Measurements from ENCODE around the gene EDEM3. TPM values are rescaled to one million over a fixed set of nuclear protein-coding genes. Genes with fewer than 3 reads are reported as not detected.
"Not testable (repeated sequence)": the region's sequence is repeated elsewhere in the genome, so short reads cannot be mapped to it uniquely, and the experiment has no call there.

Gene EDEM3
- polyA plus RNA-seq, 1 donor: 38.3 TPM

GRCh38 chr1:184740344-184740743 lies 14.3 kb downstream of the EDEM3 start:
- DNase-seq: no peak

GRCh38 chr1:184739796-184740195 lies 14.9 kb downstream of the EDEM3 start:
- DNase-seq: no peak

DNA sequence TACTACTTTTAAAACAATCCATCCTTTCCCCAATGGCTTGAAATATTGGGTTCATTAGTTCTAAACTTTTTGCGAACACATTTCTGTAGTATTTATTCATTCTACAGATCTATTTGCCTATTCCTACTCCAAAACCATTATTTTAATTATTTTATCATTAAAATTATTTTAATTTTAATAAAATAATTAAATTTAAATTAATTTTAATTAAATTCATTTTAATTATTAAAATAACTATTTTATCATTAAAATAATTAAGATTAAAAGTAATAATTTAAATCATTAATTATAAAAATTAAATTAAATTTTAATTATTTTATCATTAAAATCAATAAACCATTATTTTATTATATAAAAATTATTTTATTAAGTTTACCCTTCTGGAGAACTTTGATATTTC lies 15.6 kb downstream of the EDEM3 start:
- no peak for DNase-seq

DNA sequence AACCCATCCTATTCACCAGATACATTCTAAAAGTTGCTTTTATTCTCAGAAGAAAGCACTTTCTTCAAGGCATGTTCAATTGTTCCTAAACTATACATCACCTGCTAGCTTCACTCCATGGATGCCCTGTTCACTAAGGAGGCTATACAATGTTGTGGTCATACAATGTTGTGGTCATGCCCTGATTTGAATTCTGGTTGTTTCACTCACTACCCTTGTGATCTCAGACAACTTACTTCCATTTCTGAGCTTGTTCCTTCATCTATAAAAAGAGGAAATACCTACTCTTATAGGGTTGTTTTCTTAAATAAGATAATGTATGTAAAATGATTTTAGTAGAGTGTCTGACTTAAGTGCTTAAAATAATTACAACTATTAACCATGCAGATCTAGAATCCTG lies 19.7 kb downstream of the EDEM3 start:
- DNase-seq: no peak

DNA sequence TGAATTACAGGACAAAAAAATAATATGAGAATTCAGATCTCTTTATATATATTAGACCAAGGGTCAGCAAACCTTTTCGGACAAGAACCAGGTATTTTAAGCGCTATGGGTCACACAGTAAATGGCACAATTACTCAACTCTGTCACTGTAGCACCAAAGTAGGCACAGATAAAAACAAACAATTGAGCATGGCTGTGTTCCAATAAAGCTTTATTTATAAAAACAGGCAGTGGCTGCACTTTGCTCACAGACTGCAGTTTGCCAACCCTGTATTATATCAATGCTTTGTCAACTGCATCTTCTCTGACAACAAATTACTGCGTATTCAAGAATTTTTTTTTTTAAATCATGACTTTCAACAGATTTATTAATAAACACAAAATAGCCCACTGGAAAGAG lies 29.8 kb downstream of the EDEM3 start:
- no peak for DNase-seq

DNA sequence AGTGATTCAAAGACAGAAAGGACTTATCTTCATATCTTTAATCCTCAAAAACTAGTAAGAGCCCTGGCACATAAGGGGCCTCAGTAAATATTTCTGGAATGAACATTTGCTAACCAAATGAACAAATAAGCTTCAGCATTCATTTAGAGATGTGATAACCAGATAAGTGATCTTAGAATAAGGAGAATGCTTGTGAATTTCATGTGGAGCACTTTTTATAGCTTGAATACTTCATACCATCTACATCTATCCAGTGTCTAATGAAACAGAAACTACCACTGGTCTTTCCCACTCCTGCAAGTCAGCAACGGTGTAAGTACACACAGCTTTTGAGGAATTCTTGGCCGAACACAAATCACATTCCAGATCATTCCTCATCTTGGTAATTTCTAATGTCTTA lies 38.5 kb downstream of the EDEM3 start:
- DNase-seq: no peak

DNA sequence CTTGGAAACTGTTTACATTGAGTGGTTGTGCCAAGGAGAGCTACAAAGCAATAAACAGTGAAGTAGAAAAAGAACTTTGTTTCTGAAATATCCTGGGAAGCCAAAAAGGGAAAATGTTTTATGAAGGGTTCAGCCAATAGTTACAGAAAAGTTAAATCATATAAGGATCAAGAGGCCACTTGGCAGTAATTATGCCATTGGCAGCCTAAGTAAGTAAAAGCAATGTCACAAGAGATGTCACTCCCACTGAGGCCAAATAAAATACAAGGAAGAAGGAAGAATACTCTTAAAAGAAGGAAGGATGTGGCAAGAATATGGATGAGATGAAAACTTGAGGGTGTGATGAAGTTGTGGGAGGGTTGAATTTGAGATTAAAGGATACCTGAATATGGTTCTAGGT lies 45.2 kb downstream of the EDEM3 start:
- no peak for DNase-seq

DNA sequence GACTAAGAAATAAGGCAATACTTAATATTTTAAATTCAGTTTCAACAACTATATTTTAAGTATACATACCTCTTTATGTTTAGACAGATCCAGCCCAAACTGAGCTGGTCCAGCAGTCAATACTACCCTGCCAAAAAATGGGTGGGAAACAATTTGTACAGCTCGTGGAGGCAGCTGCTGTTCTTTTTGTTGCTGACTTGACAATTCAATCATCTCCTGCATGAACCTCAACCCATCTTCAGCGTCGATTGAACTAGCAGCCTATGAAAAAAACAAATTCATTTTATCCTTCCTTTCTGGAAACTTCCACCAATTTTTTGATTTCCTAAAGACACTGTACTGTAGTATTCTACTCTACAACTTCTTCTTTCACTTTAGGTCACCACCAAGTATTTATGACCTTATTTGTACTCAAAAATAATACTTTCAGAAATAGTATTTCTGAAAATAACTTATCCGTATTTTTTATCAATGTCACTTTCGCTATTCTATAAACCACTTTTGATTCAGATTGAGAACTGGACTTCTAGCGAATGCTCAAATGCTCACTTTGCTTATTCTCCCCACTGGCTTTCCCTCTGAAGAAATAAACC lies 46.5 kb downstream of the EDEM3 start:
- DNase-seq: no peak

DNA sequence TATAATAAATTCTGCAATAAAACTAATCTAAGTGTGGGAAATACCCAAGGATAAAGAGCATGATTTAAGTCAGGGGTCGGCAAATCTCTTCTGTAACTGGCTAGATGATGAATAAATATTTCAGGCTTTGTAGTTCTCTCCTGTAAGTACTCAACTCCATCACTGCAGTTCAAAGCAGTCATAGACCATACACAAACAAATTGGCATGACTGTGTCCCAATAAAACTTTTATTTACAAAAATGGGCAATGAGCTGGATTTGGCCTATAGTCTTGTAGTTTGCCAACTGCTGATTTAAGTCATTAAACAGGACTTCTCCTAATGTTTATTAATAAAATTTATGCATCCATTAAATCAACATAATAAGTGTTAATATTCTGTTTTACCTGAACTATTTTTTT lies 49.4 kb downstream of the EDEM3 start:
- DNase-seq: no peak

GRCh38 chr1:184701816-184702215 lies 52.8 kb downstream of the EDEM3 start:
- no peak for DNase-seq

DNA sequence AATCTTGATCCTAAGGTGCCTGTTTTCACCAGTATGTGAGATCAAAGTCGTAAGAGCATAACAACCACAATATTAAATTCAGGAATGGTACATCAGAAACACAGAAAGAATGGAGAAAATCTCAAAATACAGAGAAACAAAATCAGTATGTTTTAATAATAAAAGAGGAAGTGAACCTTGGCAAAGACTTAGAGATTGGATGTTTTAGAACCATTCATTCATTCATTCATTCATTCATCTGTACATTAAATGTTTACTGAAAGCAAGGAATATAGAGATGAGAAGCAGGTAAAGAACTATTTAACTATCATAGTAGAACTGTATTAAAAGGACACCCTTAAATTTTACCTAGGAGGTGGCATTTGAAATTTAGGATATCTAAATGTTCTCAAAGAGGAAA lies 55.7 kb downstream of the EDEM3 start:
- no peak for DNase-seq

DNA sequence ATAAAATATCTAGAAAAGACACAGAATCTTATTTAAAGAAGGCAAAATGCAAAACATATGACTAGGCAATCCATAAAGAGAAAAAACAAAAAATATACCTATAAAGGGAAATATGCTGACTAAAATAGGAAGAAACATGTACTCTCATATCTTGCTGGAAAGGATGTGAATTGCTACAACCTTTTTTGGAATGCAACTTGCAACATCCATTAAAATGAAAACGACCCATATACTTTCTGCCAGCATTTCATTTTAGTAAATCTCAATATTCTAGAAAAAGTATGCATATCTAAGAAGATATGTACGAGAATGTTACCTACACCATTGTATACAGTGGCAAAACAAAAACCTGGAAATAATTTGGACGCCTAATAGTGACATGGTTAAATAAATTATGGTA lies 56.6 kb downstream of the EDEM3 start:
- DNase-seq: no peak

DNA sequence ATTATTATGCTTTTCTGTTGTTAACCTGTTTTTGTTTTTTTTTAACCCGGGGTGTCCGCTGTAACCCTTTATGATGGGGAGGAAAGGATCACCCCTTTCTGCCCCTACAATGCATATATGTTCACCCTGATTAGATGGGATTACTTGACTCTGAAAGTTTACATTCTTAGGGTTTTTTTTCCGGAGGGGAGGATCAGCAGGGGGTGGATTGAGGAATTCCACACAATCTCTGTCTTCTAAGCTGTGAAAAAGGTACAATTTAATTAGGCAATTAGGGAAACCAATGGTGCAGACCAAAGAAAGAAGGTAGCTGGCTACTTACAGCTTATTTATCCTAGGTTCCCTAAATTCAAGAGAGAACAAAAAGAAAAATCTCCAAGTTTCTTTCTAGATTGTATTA lies 58.3 kb downstream of the EDEM3 start:
- DNase-seq: no peak

- no peak for DNase-seq
Observed at GRCh38 chr1:184695023-184695422, 59.6 kb downstream of the EDEM3 start.

GRCh38 chr1:184693011-184693410 lies 61.6 kb downstream of the EDEM3 start:
- DNase-seq: no peak

DNA sequence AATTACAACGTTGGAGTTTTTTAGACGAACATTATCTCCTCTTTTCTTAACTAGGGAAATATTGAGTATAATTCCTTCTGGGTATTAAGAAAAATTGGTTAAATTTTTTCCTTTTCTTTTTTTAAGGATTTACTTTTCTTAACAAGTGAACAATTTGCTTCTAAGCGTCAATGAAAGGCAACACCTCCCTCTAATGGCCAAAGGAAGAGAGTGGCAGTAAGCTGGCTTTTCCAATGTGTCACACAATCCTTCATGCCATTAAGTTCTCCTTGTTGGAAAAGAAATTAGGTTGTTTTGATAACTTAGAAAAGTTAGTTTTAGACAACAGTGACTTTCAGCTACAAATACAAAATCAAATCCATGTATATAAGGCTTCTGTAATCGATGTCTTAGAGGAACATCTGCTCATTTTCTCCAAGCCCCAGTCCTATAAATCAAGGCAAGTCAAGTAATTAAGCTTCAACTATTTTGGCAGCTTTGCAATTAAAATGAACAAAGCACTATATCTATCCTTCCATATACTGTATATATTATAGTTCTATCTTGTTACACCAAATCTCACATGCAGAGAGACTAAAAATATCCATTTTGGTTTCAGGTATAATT lies 62.8 kb downstream of the EDEM3 start:
- DNase-seq: peak; percentile 62

DNA sequence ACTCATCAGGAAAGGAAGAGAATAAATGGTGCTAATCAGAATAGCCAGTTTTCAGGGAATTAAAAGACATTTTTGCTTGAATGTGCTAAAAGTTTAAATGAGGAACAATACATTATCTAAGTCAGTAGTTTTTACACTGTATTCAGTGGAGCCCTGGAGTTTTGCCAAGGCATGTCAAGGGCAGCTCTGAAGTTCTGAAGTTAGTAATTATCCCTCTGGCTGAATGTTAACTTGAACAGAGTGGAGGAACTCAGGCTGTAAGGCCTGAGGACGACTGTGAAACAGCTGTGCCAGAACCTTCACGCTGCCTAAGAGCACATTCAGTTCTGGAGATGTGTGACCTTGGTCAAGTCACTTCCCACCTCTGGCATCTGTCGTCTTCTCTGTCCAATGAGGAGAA lies 68.1 kb downstream of the EDEM3 start:
- no peak for DNase-seq

- no peak for DNase-seq
Observed at GRCh38 chr1:184685116-184685515, 69.5 kb downstream of the EDEM3 start.

GRCh38 chr1:184684285-184685074 lies 70.2 kb downstream of the EDEM3 start:
- no peak for DNase-seq

DNA sequence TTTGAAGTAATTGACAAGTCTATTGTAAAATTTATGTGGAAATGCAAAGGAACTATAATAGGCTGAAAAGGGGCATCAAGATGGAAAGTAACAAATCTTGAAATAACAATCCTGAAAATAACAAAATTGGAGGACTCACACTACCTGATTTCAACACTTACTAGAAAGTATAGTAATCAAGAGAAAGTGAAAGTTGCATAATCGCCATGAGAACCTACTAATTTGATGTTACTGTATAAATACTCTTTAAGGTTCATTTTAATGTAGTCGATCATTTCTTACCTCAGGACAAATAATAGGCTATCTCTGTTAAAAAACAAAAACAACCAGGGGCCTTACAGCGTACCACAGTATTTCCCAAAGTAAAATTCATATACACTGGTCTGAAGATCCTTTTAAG lies 71.7 kb downstream of the EDEM3 start:
- DNase-seq: no peak

- DNase-seq: not testable (repeated sequence)
Observed at GRCh38 chr1:184680611-184681225, 73.9 kb downstream of the EDEM3 start.

DNA sequence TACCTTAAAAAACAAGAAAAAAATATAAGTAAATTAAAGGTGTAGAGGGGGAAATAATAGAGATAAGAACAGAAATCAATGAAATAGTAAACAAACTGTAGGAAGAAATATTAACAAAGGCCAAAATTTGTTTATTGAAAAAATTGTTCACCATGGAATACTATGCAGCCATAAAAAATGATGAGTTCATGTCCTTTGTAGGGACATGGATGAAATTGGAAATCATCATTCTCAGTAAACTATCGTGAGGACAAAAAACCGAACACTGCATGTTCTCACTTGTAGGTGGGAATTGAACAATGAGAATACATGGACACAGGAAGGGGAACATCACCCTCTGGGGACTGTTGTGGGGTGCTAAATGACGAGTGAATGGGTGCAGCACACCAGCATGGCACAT lies 75.2 kb downstream of the EDEM3 start:
- DNase-seq: not testable (repeated sequence)

GRCh38 chr1:184677344-184677743 lies 77.3 kb downstream of the EDEM3 start:
- DNase-seq: no peak
